Activated CD4-positive, alpha-beta T cell treated with anti-CD3 and anti-CD28 coated beads, Interleukin-2, amount 10 ng/mL, durations not matched to agents 24 days and 14 days (primary cell): ENCODE measurements around the gene IL21R. TPM values are rescaled to one million over a fixed set of nuclear protein-coding genes. Genes with fewer than 3 reads are reported as not detected.
"Not testable (repeated sequence)": the region's sequence is repeated elsewhere in the genome, so short reads cannot be mapped to it uniquely, and the experiment has no call there.

Experiments
- DNase-seq: peaks from one replicate; pipeline ENCODE4 v3.0.0; 2022
- H3K27ac Mint-ChIP-seq: one replicate; pipeline ENCODE4 v1.8.0; 2022; ENCODE audit warnings: mild to moderate bottlenecking, mixed read lengths
- H3K27me3 Mint-ChIP-seq: one replicate; pipeline ENCODE4 v1.8.0; 2022; ENCODE audit warnings: mixed read lengths
- H3K36me3 Mint-ChIP-seq: one replicate; pipeline ENCODE4 v1.8.0; 2022; ENCODE audit warnings: low read depth, mild to moderate bottlenecking, mixed read lengths
- H3K4me1 Mint-ChIP-seq: one replicate; pipeline ENCODE4 v1.8.0; 2021; ENCODE audit warnings: mixed read lengths
- H3K4me3 Mint-ChIP-seq: one replicate; pipeline ENCODE4 v1.8.0; 2022; ENCODE audit warnings: mild to moderate bottlenecking, moderate library complexity, mixed read lengths
- H3K9me3 Mint-ChIP-seq: one replicate; pipeline ENCODE4 v1.8.0; 2021; ENCODE audit warnings: mixed read lengths
- intact Hi-C: fragments of 100-400 bp; cut with micrococcal nuclease; formaldehyde crosslinking; loops from one replicate; pipeline ENCODE4 v1.15.1; 2023
- total RNA-seq: library from RNA; stranded (reverse); gene quantifications from 2 replicates; pipeline ENCODE4 v1.2.3, GENCODE V29; 2022

The IL21R gene
- total RNA-seq, 1 donor from 2014 or later: 94.9 TPM

DNA sequence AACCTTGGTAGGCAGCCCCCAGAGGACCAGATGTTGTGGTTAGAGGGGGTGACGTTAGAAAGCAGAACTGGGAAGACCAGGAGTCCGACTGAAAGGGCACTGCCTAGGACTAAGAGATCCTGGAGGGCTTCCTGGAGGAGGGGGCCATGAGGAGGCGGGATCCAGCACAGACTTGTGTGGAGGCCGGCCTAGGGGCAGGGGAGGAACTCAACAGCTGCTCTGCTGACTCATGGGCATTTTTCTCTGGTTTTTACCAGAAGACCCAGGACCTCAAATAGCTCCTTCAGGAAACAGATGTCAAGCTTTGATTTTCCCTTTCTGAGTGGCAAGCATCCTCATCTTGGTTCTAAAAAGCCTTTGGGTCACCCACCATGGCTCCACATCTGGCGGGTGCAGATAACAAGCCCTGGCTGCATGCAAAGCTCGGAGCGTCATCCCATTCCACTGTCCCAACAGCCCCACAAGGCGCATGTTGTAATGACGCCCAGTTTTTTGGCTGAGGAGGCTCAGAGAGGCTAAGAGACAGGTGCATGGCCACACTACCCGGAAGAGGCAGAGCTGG is 29.0 kb downstream of the IL21R start:
- no peak for DNase-seq
- no peak overlapping the region for H3K4me3 Mint-ChIP-seq
- H3K27me3 Mint-ChIP-seq: no peaks in the 10 kb centered on the region
- H3K9me3 Mint-ChIP-seq: no peaks in the 10 kb centered on the region
- peaks cover 49% of the 10 kb centered on the region for H3K4me1 Mint-ChIP-seq
- intact Hi-C loops: no loop called here
- H3K36me3 Mint-ChIP-seq: peaks cover 72% of the 10 kb centered on the region
- H3K27ac Mint-ChIP-seq: peak overlapping the region; percentile 76

DNA sequence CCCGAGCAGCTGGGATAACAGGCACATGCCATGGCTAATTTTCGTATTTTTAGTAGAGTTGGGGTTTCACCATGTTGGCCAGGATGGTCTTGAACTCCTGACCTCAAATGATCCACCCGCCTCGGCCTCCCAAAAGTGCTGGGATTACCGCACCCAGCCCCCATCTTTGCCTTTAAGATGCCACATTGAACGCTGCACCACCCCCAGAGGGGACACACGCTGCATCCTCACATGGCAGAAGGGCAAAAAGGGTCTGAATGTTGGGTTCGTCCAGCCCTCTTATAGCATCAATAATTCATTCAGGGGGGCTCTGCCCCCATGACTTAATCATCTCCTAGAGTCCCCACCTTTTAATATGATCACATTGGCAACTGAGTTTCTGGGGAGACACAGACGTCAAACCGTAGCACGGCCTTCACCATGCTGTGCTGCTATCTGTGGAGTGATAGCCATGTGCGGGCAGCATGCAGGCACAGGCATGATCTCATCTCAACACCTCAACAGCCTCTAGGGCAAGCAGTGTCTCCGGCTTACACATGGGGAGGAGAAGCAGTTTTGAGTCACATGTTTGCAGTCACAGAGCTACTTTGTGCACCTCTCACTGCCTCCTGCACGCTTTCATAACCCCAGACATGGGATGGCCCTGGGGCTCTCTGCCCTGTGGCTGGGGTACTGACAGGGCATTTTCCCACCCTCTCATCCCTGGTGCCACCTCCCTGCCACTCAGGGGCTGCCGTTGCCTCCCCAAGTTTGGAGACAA is 30.0 kb downstream of the IL21R start:
- H3K36me3 Mint-ChIP-seq: peaks cover 72% of the 10 kb centered on the region
- H3K4me3 Mint-ChIP-seq: no peak overlapping the region
- no peaks in the 10 kb centered on the region for H3K27me3 Mint-ChIP-seq
- H3K9me3 Mint-ChIP-seq: no peaks in the 10 kb centered on the region
- DNase-seq: no peak
- peaks cover 39% of the 10 kb centered on the region for H3K4me1 Mint-ChIP-seq
- intact Hi-C loops: no loop called here
- peak overlapping the region; percentile 72 for H3K27ac Mint-ChIP-seq

DNA sequence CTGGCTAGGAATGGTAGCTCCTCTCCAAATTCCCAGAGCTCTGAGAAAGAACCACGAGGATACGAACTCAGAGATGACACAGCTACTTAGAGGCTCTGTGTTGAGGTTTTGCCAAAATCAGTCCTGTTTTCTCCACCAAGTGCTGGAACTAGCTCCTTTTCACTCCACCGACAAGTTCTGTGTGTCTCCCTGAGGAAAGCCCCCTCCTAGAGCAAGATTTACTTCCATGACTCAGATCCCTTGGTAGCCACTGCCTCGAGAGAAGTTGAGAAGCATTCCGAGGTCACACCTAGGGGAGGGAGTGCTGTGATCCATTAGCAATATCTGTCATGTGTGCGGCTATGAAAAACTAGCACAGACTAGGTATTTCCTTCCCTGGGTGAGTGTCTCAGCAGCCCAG is 30.6 kb downstream of the IL21R start:
- no peak overlapping the region for H3K4me3 Mint-ChIP-seq
- no peaks in the 10 kb centered on the region for H3K9me3 Mint-ChIP-seq
- peaks cover 72% of the 10 kb centered on the region for H3K36me3 Mint-ChIP-seq
- peaks cover 35% of the 10 kb centered on the region for H3K4me1 Mint-ChIP-seq
- intact Hi-C loops: no loop called here
- DNase-seq: no peak
- H3K27me3 Mint-ChIP-seq: no peaks in the 10 kb centered on the region
- peak overlapping the region; percentile 79 for H3K27ac Mint-ChIP-seq

DNA sequence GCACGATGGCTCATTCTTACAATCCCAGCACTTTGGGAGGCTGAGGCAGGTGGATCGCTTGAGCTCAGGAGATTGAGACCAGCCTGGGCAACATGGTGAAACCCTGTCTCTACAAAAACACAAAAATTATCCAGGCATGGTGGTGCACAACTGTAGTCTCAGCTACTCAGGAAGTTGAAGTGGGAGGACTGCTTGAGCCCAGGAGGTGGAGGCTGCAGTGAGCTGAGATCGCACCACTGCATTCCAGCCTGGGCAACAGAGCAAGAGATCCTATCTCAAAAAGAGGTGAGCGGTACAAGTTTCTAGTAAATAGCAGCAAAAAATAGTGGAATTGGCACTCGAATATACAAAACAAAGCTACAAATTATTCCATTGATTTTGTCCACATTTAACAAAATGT is 31.2 kb downstream of the IL21R start:
- H3K9me3 Mint-ChIP-seq, H3K4me3 Mint-ChIP-seq, H3K27me3 Mint-ChIP-seq, DNase-seq, intact Hi-C loops: not testable (repeated sequence)
- Mint-ChIP-seq H3K27ac (peak overlapping the region; percentile 79), H3K4me1 (peaks cover 34% of the 10 kb centered on the region), H3K36me3 (peaks cover 73% of the 10 kb centered on the region)

DNA sequence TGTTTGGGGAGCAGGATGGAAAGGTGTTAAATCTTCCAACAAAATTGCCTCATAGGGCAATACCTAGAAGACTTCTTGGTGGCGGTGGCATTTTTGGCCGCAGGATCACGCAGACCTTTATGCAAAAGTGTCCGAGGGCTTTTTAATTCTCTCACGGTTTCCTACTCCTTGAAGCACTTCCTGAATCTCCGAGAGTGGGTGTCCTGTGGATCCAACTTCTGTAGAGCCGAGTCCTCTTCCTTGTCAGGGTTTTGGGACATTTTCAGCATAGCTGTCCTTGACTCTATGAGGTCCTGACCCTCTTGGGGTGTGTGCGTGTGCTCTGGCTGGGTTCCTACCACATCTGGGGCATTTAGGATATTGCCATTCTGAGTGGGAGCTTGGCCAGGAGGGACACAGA is 31.7 kb downstream of the IL21R start:
- H3K4me3 Mint-ChIP-seq: no peak overlapping the region
- H3K36me3 Mint-ChIP-seq: peaks cover 73% of the 10 kb centered on the region
- H3K27me3 Mint-ChIP-seq: no peaks in the 10 kb centered on the region
- intact Hi-C loops: no loop called here
- peaks cover 34% of the 10 kb centered on the region for H3K4me1 Mint-ChIP-seq
- no peak overlapping the region for H3K27ac Mint-ChIP-seq
- DNase-seq: no peak
- H3K9me3 Mint-ChIP-seq: no peaks in the 10 kb centered on the region

DNA sequence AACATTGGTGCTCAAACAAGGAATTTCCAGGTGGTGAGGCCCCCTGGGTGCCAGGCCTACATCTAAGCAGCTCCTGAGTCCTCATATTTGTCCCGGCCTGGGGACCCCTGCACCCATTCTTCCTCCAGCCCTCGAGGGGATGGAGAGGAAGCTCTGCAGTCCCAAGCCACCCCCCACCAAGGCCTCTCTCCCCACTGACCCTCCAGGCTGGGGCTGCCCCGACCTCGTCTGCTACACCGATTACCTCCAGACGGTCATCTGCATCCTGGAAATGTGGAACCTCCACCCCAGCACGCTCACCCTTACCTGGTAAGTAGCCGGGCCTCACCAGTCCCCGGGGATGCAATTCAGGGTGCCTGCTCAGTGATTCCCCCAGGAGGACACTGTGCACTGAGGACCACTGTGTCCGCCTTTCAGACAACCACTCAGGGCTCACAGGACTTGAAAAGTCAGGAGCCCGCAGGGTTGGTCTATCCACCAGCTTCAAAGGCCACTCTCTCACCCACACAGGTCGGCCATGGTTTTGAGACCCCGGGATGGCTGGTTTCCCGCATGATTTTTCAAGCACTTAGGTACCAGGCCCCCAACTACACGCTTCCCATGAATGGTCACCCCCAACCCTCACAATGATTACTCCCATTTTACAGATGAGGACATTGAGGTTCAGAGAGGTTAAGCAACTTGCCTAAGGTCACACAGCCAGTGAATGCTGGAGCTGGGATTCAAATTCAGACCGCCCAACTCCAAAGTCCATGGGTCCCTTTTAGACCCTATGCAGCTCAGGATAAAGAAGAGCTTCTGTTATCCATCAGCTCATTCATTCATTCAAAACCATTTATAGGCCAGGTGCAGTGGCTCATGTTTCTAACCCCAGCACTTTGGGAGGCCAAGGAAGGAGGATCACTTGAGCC is 32.4 kb downstream of the IL21R start:
- no peak for DNase-seq
- Mint-ChIP-seq H3K9me3 (no peaks in the 10 kb centered on the region), H3K27me3 (no peaks in the 10 kb centered on the region), H3K4me3 (no peak overlapping the region), H3K36me3 (peaks cover 76% of the 10 kb centered on the region), H3K4me1 (peaks cover 33% of the 10 kb centered on the region), H3K27ac (peak overlapping the region; percentile 20)
- intact Hi-C loops: no loop called here

DNA sequence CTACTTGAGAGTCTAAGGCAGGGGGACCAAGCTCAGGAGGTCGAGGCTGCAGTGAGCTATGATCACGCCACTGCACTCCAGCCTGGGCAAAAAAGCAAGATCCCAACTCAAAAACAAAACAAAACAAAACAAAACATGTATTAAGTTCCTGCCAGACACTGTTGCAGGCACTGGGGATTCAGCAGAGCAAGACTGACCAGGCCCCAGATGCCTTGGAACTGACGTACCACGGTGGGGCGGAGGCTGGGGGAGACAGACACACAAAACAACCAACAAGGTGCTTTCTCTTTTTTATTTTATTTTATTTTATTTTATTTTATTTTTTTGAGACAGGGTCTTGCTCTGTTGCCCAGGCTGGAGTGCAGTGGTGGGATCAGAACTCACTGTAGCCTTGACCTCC is 33.2 kb downstream of the IL21R start:
- Mint-ChIP-seq H3K36me3 (peaks cover 81% of the 10 kb centered on the region), H3K4me1 (peaks cover 33% of the 10 kb centered on the region)
- H3K27me3 Mint-ChIP-seq, H3K9me3 Mint-ChIP-seq, intact Hi-C loops, H3K27ac Mint-ChIP-seq, H3K4me3 Mint-ChIP-seq, DNase-seq: not testable (repeated sequence)

DNA sequence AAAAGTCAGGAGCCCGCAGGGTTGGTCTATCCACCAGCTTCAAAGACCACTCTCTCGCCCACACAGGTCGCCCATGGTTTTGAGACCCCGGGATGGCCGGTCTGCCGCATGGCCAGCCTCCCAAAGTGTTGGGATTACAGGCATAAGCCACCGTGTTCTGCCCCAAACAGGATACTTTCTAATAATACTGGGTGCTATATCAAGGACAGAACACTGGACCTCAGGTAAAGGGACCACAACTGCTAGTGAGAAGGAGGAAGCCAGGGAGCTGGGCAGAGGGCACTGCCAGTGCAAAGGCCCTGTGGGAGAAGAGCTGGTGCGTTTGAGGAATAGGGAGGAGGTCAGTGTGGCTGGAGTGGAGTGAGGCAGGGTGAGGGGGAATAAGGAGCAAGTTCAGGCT is 34.1 kb downstream of the IL21R start:
- Mint-ChIP-seq H3K27ac (peak overlapping the region; percentile 41), H3K4me3 (no peak overlapping the region)
- no peak for DNase-seq

DNA sequence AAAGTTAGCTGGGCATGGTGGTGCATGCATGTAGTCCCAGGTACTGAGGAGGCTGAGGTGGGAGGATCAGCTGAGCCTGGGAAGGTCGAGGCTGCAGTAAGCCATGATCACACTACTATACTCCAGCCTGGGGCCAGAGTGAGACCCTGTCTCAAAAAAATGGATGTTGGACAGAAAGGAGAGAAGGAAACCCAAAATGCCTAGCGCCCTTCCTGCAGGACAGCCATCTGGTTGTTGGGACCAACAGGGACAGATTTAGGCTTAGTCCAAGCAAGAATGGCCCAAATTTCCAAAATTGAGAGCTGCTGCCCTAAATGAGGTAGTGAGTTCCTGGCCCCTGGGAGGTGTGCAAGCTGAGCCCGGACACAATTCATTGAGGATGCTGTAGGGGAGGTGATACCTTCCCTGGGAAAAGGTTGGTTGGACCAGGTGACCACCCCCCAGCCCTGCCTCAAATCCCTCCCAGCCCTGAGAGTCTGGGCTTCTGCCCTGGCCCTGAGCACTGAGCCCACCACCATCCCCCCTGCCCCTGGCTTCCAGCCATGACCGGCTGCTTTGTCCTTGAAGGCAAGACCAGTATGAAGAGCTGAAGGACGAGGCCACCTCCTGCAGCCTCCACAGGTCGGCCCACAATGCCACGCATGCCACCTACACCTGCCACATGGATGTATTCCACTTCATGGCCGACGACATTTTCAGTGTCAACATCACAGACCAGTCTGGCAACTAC is 35.1 kb downstream of the IL21R start:
- intact Hi-C loops: no loop called here
- no peak for DNase-seq
- H3K4me3 Mint-ChIP-seq: no peak overlapping the region
- no peaks in the 10 kb centered on the region for H3K27me3 Mint-ChIP-seq
- H3K36me3 Mint-ChIP-seq: peaks cover 86% of the 10 kb centered on the region
- H3K4me1 Mint-ChIP-seq: peaks cover 17% of the 10 kb centered on the region
- H3K27ac Mint-ChIP-seq: peak overlapping the region; percentile 11
- H3K9me3 Mint-ChIP-seq: no peaks in the 10 kb centered on the region

More for the DNA sequence above, 34.1 kb downstream of the IL21R start:
- no peaks in the 10 kb centered on the region for H3K9me3 Mint-ChIP-seq
- H3K27me3 Mint-ChIP-seq: no peaks in the 10 kb centered on the region
- intact Hi-C loops: no loop called here
- peaks cover 81% of the 10 kb centered on the region for H3K36me3 Mint-ChIP-seq
- H3K4me1 Mint-ChIP-seq: peaks cover 25% of the 10 kb centered on the region

DNA sequence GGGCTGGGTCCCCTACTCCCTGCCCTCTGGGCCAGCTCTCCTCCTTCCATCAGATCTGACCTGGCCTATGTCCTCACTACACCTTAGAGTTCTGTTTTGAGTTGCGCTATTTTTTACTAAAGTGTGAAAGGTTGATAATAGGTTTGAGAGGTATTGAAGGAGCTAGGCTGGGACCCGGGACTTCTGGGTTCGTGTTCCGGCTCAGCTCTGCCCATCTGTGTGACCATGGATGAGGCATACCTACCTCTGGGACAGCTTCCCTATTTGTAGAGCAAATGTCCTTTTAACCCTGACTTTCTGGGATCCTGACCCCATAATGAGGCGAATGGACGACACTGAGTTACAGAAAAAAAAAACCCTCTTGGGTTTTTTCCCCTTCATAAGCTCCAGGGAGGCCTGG is 36.0 kb downstream of the IL21R start:
- DNase-seq: no peak
- Mint-ChIP-seq H3K27ac (no peak overlapping the region), H3K4me3 (no peak overlapping the region), H3K27me3 (no peaks in the 10 kb centered on the region), H3K4me1 (peaks cover 9% of the 10 kb centered on the region), H3K36me3 (peaks cover 88% of the 10 kb centered on the region), H3K9me3 (peaks cover 5% of the 10 kb centered on the region)
- intact Hi-C loops: no loop called here

DNA sequence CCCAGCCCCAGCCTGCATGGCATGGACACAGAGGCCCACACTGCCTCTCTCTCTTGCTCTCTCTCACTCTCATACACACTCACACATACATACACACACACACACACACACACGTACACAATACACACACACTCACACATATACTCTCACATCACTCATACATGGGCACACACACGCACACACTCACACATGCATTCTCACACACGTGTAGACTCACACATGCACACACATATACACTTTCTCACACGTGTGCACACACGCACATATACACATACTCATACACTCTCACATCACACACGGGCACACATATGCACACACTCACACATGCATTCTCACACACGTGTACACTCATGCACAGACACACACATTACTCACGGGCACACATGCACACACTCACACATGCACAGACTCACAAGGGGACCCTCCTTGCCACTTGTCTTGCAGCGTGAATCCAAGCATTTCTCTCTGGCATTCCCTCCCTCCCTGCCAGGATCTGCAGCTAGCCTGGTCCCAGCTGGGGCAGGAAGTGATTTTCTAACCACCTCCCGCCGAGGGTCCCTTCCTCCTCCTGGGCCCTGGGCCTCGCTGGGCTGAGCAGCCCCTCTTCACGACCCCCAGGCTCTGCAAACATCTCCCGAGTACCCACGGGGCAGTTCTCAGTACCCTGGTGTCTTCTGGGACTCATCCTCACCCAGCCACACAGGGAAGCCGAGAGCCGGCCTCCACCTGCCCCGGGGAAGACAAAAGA is 37.5 kb downstream of the IL21R start:
- Mint-ChIP-seq H3K36me3 (peaks cover 91% of the 10 kb centered on the region), H3K27ac (no peak overlapping the region), H3K4me1 (peaks cover 5% of the 10 kb centered on the region), H3K4me3 (no peak overlapping the region), H3K9me3 (peaks cover 8% of the 10 kb centered on the region), H3K27me3 (no peaks in the 10 kb centered on the region)
- intact Hi-C loops: no loop called here
- no peak for DNase-seq

DNA sequence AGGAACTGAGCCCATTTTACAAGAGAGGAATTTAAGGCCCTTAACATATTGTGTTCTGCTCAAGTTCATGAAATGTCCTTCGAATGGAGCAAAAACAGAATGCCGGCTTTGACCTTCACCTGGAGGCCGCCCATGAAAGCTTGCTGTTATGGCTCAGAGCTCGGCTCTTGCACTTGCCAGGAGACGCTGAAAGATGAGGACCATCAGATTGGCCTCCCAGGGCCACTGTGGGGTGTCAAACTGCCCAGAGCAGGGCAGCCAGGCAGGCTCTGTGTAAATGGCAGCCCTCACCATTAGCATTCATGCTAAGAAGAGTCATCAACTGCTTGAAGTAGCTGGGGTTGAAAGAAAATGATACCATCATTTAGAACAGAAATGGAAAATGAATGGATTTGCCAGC is 39.3 kb downstream of the IL21R start:
- H3K9me3 Mint-ChIP-seq: peaks cover 8% of the 10 kb centered on the region
- H3K27ac Mint-ChIP-seq: no peak overlapping the region
- H3K36me3 Mint-ChIP-seq: peaks cover 95% of the 10 kb centered on the region
- peaks cover 14% of the 10 kb centered on the region for H3K4me1 Mint-ChIP-seq
- no peak for DNase-seq
- H3K4me3 Mint-ChIP-seq: no peak overlapping the region
- H3K27me3 Mint-ChIP-seq: no peaks in the 10 kb centered on the region
- intact Hi-C loops: no loop called here

DNA sequence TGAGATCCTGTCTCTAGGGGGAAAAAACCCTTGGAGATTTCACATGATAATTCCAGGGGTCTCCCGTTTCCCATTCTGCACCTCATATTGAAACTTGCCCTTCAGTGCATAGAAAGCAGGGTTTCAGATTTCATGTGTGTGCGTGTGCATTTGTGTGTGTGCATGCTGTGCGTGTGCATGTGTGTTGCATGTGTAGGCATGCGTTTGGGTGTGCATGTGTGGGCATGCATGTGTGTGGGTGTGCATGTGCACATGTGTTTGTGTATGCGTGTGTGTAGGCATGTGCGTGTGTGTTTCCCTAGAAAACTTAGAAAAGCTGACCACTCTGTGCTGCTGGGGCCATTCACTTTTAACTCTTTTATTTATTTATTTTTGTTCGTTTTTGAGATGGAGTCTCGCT is 40.0 kb downstream of the IL21R start:
- no peak for DNase-seq
- Mint-ChIP-seq H3K27me3 (no peaks in the 10 kb centered on the region), H3K36me3 (peaks cover 94% of the 10 kb centered on the region), H3K4me3 (no peak overlapping the region), H3K27ac (no peak overlapping the region), H3K9me3 (peaks cover 8% of the 10 kb centered on the region), H3K4me1 (peaks cover 19% of the 10 kb centered on the region)
- intact Hi-C loops: no loop called here
